ENCODE data around the gene MAST4.

MAST4 gene

DNA sequence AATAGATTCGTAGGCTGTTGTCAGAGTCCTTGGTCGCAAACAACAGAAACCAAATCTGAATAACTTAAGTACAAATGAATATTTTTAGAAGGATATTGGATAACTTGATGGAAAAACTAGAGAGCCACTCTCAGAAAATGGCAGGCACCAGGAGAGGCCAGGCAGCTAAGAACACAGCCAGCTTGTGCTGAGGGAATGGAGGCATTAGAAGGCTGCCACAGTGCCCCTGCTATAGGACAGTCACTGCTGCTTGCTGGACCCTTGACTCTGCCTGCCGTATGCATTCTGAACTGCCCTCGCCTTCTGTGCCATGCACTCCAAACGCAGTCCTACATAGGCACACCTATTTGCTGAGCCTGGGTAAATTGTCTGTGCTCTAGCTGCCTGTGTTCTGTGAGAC is 78.6 kb downstream of the MAST4 start:
- H3K27ac ChIP-seq (ENCODE audit: low read depth, low read length) = no peak overlapping the region
- H3K36me3 ChIP-seq (ENCODE audit: control insufficient read depth, low read length) = no peaks in the 10 kb centered on the region
- no peaks in the 10 kb centered on the region for H4K20me1 ChIP-seq (ENCODE audit: control insufficient read depth, insufficient read depth, low read depth, low read length)
- H3K79me2 ChIP-seq (ENCODE audit: control insufficient read depth, low read length) = no peaks in the 10 kb centered on the region
- H3K27me3 ChIP-seq (ENCODE audit: control insufficient read depth, low read length) = 0 out of 2 replicates have a peak, but pooled peaks cover 6% of the 10 kb centered on the region
- H3K4me1 ChIP-seq (ENCODE audit: control insufficient read depth, low read length) = no peaks in the 10 kb centered on the region
- H3K4me3 ChIP-seq (ENCODE audit: low read length) = no peak overlapping the region
- no peaks in the 10 kb centered on the region for H3F3A ChIP-seq (ENCODE audit: control insufficient read depth, insufficient read depth)
- no peak for TF ChIP-seq EZH2phosphoT487 (IDR thresholded peaks at IDR 0.05; ENCODE audit: borderline replicate concordance, low read length)
- TF ChIP-seq, protein P1, sequence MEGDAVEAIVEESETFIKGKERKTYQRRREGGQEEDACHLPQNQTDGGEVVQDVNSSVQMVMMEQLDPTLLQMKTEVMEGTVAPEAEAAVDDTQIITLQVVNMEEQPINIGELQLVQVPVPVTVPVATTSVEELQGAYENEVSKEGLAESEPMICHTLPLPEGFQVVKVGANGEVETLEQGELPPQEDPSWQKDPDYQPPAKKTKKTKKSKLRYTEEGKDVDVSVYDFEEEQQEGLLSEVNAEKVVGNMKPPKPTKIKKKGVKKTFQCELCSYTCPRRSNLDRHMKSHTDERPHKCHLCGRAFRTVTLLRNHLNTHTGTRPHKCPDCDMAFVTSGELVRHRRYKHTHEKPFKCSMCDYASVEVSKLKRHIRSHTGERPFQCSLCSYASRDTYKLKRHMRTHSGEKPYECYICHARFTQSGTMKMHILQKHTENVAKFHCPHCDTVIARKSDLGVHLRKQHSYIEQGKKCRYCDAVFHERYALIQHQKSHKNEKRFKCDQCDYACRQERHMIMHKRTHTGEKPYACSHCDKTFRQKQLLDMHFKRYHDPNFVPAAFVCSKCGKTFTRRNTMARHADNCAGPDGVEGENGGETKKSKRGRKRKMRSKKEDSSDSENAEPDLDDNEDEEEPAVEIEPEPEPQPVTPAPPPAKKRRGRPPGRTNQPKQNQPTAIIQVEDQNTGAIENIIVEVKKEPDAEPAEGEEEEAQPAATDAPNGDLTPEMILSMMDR (IDR thresholded peaks at IDR 0.05; ENCODE audit: low read depth, low read length, poor library complexity, severe bottlenecking) = no peak
- H3K9me2 ChIP-seq (replicated peaks; ENCODE audit: control insufficient read depth, low read length) = no peaks in the 10 kb centered on the region
- H3K4me2 ChIP-seq (ENCODE audit: low read length) = no peak overlapping the region
- H3K9me3 ChIP-seq (ENCODE audit: control insufficient read depth, insufficient read depth, low read length) = no peaks in the 10 kb centered on the region

DNA sequence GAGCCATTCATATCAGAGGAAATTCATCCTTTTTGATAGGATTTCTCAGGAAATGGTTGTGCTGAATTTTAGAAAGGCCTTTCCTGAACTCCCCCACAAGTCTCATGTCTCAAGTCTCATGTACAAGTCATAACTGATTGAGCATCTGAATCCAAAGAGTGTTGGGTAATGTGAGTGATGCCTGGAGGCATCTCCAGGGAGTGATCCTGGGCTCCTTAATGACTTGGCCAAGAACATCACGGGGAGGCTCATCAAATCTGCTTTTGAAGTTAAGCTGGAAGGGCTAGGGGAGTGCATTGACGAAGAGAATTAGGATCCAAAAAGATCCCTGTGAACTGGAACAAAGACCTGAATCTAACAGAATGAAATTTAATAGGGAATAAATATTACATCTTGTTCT is 79.2 kb downstream of the MAST4 start:
- no peaks in the 10 kb centered on the region for H3K36me3 ChIP-seq (ENCODE audit: control insufficient read depth, low read length)
- H3K27me3 ChIP-seq (ENCODE audit: control insufficient read depth, low read length) = 0 out of 2 replicates have a peak, but pooled peaks cover 6% of the 10 kb centered on the region
- H3F3A ChIP-seq (ENCODE audit: control insufficient read depth, insufficient read depth) = no peaks in the 10 kb centered on the region
- H3K4me1 ChIP-seq (ENCODE audit: control insufficient read depth, low read length) = no peaks in the 10 kb centered on the region
- no peaks in the 10 kb centered on the region for H3K9me3 ChIP-seq (ENCODE audit: control insufficient read depth, insufficient read depth, low read length)
- TF ChIP-seq EZH2phosphoT487 (IDR thresholded peaks at IDR 0.05; ENCODE audit: borderline replicate concordance, low read length) = no peak
- TF ChIP-seq, protein P1 (IDR thresholded peaks at IDR 0.05; ENCODE audit: low read depth, low read length, poor library complexity, severe bottlenecking) = no peak
- H3K27ac ChIP-seq (ENCODE audit: low read depth, low read length) = no peak overlapping the region
- no peaks in the 10 kb centered on the region for H3K79me2 ChIP-seq (ENCODE audit: control insufficient read depth, low read length)
- no peaks in the 10 kb centered on the region for H3K9me2 ChIP-seq (replicated peaks; ENCODE audit: control insufficient read depth, low read length)
- no peak overlapping the region for H3K4me2 ChIP-seq (ENCODE audit: low read length)
- H4K20me1 ChIP-seq (ENCODE audit: control insufficient read depth, insufficient read depth, low read depth, low read length) = no peaks in the 10 kb centered on the region
- no peak overlapping the region for H3K4me3 ChIP-seq (ENCODE audit: low read length)

- H3K36me3 ChIP-seq (ENCODE audit: control insufficient read depth, low read length) = no peaks in the 10 kb centered on the region
- no peaks in the 10 kb centered on the region for H4K20me1 ChIP-seq (ENCODE audit: control insufficient read depth, insufficient read depth, low read depth, low read length)
- no peak overlapping the region for H3K4me2 ChIP-seq (ENCODE audit: low read length)
These were observed 84.0 kb downstream of the MAST4 start for GRCh38 chr5:66680221-66680620.

More at GRCh38 chr5:66680221-66680620, 84.0 kb downstream of the MAST4 start:
- Histone ChIP-seq H3F3A (ENCODE audit: control insufficient read depth, insufficient read depth) (no peaks in the 10 kb centered on the region), H3K27ac (ENCODE audit: low read depth, low read length) (no peak overlapping the region), H3K4me3 (ENCODE audit: low read length) (no peak overlapping the region), H3K27me3 (ENCODE audit: control insufficient read depth, low read length) (0 out of 2 replicates have a peak, but pooled peaks cover 6% of the 10 kb centered on the region), H3K9me2 (replicated peaks; ENCODE audit: control insufficient read depth, low read length) (no peaks in the 10 kb centered on the region), H3K9me3 (ENCODE audit: control insufficient read depth, insufficient read depth, low read length) (no peaks in the 10 kb centered on the region), H3K4me1 (ENCODE audit: control insufficient read depth, low read length) (no peaks in the 10 kb centered on the region), H3K79me2 (ENCODE audit: control insufficient read depth, low read length) (no peaks in the 10 kb centered on the region)
- TF ChIP-seq, protein P1 (IDR thresholded peaks at IDR 0.05; ENCODE audit: low read depth, low read length, poor library complexity, severe bottlenecking) = no peak
- TF ChIP-seq EZH2phosphoT487 (IDR thresholded peaks at IDR 0.05; ENCODE audit: borderline replicate concordance, low read length) = no peak

Measured in DOHH2 (cell line).